GM21360 (cell line): ENCODE results near the gene CFAP126.
"Not testable (repeated sequence)": the region's sequence is repeated elsewhere in the genome, so short reads cannot be mapped to it uniquely, and the experiment has no call there.

Experiments
- ATAC-seq: cut with Tn5 transposase; IDR thresholded peaks from one replicate; pipeline ENCODE4 v1.9.1; 2021; ENCODE audit warnings: mild to moderate bottlenecking, moderate library complexity; ENCODE audit not compliant: unreplicated experiment

CFAP126 gene

GRCh38 chr1:161367684-161368400 is at the start of gene CFAP126:
Gene CFAP126, minus strand, starts transcription at chr1:161367876. Its CDS starts 8 bp downstream, at chr1:161367868.
- ATAC-seq = peak; percentile 94

- not testable (repeated sequence) for ATAC-seq
Measured at GRCh38 chr1:161413050-161413449, 45.4 kb upstream of the CFAP126 start.

GRCh38 chr1:161410636-161410970 is 42.9 kb upstream of the CFAP126 start:
- ATAC-seq = not testable (repeated sequence)

- ATAC-seq = not testable (repeated sequence)
Measured at GRCh38 chr1:161409848-161410635, 42.4 kb upstream of the CFAP126 start.

GRCh38 chr1:161408429-161409052 is 40.9 kb upstream of the CFAP126 start:
- no peak for ATAC-seq

GRCh38 chr1:161407451-161407985 is 39.8 kb upstream of the CFAP126 start:
- no peak for ATAC-seq

- ATAC-seq = not testable (repeated sequence)
Measured at GRCh38 chr1:161406551-161406950, 38.9 kb upstream of the CFAP126 start.

GRCh38 chr1:161404051-161404597 is 36.4 kb upstream of the CFAP126 start:
- ATAC-seq = no peak

- no peak for ATAC-seq
Measured at GRCh38 chr1:161402446-161402845, 34.8 kb upstream of the CFAP126 start.

- ATAC-seq = peak; percentile 71
Measured at GRCh38 chr1:161399257-161399998, 31.8 kb upstream of the CFAP126 start.

GRCh38 chr1:161398900-161399256 is 31.2 kb upstream of the CFAP126 start:
- no peak for ATAC-seq

GRCh38 chr1:161397038-161397437 is 29.4 kb upstream of the CFAP126 start:
- ATAC-seq = not testable (repeated sequence)

- ATAC-seq = no peak
Measured at GRCh38 chr1:161393151-161393550, 25.5 kb upstream of the CFAP126 start.

- ATAC-seq = no peak
Measured at GRCh38 chr1:161391611-161392010, 23.9 kb upstream of the CFAP126 start.

GRCh38 chr1:161391136-161391535 is 23.5 kb upstream of the CFAP126 start:
- not testable (repeated sequence) for ATAC-seq

GRCh38 chr1:161390559-161390858 is 22.8 kb upstream of the CFAP126 start:
- no peak for ATAC-seq

GRCh38 chr1:161389691-161390558 is 22.2 kb upstream of the CFAP126 start:
- ATAC-seq = peak; percentile 79

- ATAC-seq = not testable (repeated sequence)
Measured at GRCh38 chr1:161389158-161389557, 21.5 kb upstream of the CFAP126 start.

GRCh38 chr1:161388639-161389038 is 21.0 kb upstream of the CFAP126 start:
- ATAC-seq = no peak
